Measurements from ENCODE around the gene FBXO3. TPM values are rescaled to one million over a fixed set of nuclear protein-coding genes. Genes with fewer than 3 reads are reported as not detected.

FBXO3 gene
- total and polyA plus RNA-seq, 9 of the 15 experiments (the other 6 are each of a cell fraction or from before 2014, with no cell fraction given), result 11.6 to 59.3 (median 29.2) TPM

DNA sequence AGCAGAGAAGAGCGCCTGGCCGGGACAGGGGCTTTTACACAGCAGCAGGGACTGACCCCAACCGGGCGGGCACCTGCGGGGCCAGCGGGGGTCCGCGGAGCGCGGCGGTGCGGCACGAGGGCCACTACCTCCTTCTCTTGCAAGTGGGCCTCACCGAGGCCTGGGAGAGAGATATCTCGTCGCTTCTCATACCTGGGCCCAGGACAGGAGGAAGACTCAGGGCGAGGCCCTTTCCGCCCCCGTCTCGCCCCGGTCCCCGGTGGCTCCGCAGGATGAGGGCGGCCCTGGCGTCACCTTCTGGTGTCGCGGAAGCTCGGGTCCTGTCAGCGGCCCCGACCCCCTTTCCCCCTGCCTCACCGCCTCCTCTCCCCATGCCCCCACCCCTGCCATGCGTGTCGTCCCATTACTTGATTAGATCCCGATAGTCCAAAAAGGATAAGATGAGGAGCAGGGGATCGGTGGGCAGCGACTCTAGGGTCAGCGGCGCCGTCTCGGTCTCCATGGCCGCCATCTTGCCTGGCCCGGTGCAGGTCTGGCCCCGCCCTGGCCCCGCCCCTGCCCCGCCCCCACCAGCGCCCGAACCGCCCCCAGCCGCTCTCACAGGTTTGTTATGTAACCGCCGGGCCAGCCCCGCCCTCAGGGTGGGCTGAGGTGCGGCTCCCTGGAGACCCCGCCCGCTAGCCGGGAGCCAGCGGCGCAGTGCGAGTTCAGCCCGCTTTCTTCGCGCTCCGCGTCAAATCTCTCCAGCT is at the start of gene FBXO3 (continued):
- TF ChIP-seq, protein P1, sequence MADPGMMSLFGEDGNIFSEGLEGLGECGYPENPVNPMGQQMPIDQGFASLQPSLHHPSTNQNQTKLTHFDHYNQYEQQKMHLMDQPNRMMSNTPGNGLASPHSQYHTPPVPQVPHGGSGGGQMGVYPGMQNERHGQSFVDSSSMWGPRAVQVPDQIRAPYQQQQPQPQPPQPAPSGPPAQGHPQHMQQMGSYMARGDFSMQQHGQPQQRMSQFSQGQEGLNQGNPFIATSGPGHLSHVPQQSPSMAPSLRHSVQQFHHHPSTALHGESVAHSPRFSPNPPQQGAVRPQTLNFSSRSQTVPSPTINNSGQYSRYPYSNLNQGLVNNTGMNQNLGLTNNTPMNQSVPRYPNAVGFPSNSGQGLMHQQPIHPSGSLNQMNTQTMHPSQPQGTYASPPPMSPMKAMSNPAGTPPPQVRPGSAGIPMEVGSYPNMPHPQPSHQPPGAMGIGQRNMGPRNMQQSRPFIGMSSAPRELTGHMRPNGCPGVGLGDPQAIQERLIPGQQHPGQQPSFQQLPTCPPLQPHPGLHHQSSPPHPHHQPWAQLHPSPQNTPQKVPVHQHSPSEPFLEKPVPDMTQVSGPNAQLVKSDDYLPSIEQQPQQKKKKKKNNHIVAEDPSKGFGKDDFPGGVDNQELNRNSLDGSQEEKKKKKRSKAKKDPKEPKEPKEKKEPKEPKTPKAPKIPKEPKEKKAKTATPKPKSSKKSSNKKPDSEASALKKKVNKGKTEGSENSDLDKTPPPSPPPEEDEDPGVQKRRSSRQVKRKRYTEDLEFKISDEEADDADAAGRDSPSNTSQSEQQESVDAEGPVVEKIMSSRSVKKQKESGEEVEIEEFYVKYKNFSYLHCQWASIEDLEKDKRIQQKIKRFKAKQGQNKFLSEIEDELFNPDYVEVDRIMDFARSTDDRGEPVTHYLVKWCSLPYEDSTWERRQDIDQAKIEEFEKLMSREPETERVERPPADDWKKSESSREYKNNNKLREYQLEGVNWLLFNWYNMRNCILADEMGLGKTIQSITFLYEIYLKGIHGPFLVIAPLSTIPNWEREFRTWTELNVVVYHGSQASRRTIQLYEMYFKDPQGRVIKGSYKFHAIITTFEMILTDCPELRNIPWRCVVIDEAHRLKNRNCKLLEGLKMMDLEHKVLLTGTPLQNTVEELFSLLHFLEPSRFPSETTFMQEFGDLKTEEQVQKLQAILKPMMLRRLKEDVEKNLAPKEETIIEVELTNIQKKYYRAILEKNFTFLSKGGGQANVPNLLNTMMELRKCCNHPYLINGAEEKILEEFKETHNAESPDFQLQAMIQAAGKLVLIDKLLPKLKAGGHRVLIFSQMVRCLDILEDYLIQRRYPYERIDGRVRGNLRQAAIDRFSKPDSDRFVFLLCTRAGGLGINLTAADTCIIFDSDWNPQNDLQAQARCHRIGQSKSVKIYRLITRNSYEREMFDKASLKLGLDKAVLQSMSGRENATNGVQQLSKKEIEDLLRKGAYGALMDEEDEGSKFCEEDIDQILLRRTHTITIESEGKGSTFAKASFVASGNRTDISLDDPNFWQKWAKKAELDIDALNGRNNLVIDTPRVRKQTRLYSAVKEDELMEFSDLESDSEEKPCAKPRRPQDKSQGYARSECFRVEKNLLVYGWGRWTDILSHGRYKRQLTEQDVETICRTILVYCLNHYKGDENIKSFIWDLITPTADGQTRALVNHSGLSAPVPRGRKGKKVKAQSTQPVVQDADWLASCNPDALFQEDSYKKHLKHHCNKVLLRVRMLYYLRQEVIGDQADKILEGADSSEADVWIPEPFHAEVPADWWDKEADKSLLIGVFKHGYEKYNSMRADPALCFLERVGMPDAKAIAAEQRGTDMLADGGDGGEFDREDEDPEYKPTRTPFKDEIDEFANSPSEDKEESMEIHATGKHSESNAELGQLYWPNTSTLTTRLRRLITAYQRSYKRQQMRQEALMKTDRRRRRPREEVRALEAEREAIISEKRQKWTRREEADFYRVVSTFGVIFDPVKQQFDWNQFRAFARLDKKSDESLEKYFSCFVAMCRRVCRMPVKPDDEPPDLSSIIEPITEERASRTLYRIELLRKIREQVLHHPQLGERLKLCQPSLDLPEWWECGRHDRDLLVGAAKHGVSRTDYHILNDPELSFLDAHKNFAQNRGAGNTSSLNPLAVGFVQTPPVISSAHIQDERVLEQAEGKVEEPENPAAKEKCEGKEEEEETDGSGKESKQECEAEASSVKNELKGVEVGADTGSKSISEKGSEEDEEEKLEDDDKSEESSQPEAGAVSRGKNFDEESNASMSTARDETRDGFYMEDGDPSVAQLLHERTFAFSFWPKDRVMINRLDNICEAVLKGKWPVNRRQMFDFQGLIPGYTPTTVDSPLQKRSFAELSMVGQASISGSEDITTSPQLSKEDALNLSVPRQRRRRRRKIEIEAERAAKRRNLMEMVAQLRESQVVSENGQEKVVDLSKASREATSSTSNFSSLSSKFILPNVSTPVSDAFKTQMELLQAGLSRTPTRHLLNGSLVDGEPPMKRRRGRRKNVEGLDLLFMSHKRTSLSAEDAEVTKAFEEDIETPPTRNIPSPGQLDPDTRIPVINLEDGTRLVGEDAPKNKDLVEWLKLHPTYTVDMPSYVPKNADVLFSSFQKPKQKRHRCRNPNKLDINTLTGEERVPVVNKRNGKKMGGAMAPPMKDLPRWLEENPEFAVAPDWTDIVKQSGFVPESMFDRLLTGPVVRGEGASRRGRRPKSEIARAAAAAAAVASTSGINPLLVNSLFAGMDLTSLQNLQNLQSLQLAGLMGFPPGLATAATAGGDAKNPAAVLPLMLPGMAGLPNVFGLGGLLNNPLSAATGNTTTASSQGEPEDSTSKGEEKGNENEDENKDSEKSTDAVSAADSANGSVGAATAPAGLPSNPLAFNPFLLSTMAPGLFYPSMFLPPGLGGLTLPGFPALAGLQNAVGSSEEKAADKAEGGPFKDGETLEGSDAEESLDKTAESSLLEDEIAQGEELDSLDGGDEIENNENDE (IDR thresholded peaks at IDR 0.05; ENCODE audit: low read depth, low read length), result no peak
- TF ChIP-seq ZNF274 (IDR thresholded peaks at IDR 0.05; ENCODE audit: borderline replicate concordance, low read depth, low read length) (no peak), POLR2B (IDR thresholded peaks at IDR 0.05; ENCODE audit: low read depth, partially characterized antibody) (peak; percentile 40), FOXJ2 (tag; IDR thresholded peaks at IDR 0.05) (no peak), CXXC5 (CRISPR knock-in tag; IDR thresholded peaks at IDR 0.05) (peak; percentile 15; the same call in 1 of the 2 replicates), NFE2 (IDR thresholded peaks at IDR 0.05; ENCODE audit: low read depth) (no peak), RBM14 (IDR thresholded peaks at IDR 0.05; ENCODE audit: borderline replicate concordance, insufficient read depth, low read depth, low read length) (no peak), E2F3 (CRISPR knock-in tag; IDR thresholded peaks at IDR 0.05) (no peak), ETS2 (tag; IDR thresholded peaks at IDR 0.05; ENCODE audit: borderline replicate concordance, poor library complexity, severe bottlenecking) (no peak), ZNF76 (CRISPR knock-in tag; IDR thresholded peaks at IDR 0.05; ENCODE audit: borderline replicate concordance) (no peak), SUPT5H (IDR thresholded peaks at IDR 0.05) (peak; percentile 72), JUND (IDR thresholded peaks at IDR 0.05; ENCODE audit: borderline replicate concordance, low read depth, low read length) (no peak), JUND (tag; IDR thresholded peaks at IDR 0.05; ENCODE audit: borderline replicate concordance, low read depth, low read length) (no peak), ZBTB1 (CRISPR knock-in tag; IDR thresholded peaks at IDR 0.05; ENCODE audit: borderline replicate concordance, low read depth) (no peak), SIN3B (IDR thresholded peaks at IDR 0.05; ENCODE audit: low read depth) (0 out of 2 replicates have a peak, but pooled peaks have one; percentile 16), ZNF124 (CRISPR knock-in tag; IDR thresholded peaks at IDR 0.05) (no peak)
- TF ChIP-seq, protein P2, sequence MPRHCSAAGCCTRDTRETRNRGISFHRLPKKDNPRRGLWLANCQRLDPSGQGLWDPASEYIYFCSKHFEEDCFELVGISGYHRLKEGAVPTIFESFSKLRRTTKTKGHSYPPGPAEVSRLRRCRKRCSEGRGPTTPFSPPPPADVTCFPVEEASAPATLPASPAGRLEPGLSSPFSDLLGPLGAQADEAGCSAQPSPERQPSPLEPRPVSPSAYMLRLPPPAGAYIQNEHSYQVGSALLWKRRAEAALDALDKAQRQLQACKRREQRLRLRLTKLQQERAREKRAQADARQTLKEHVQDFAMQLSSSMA (CRISPR knock-in tag; IDR thresholded peaks at IDR 0.05), result no peak
